HG03175 (cell line): Measurements from ENCODE around the gene GBF1.
A peak's percentile ranks its signal among the peaks of the same experiment; 100 is the strongest.
"Not testable (repeated sequence)": the region's sequence is repeated elsewhere in the genome, so short reads cannot be mapped to it uniquely, and the experiment has no call there.

Source experiments
- ATAC-seq: cut with Tn5 transposase; IDR thresholded peaks from one replicate; pipeline ENCODE4 v1.9.1; 2021; ENCODE audit warnings: mild to moderate bottlenecking, moderate library complexity; ENCODE audit not compliant: unreplicated experiment

The GBF1 gene

DNA sequence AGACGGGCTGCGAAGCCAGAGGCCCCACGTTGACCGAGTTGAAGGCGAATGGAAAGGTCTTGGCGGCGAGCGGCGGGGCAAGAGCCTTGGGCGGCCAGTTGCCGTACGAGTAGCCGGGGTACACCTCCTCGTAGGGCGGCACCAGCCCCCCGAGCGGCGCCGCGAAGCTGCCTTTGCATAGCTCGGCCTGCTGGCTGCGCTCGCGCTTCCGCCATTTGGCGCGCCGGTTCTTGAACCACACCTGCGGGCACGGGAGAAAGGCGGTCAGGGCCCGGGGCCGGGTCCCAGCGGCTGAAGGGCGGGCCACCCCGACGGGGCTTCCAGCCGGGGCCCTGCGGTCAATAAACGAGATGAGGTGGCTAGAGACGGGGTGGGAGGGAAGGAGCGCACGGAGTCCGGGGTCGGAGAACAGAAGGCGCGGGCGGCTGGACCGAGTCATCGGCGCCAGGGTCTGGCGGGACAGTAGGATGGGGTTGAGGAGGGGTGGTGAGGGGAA, 14.4 kb upstream of the GBF1 start:
- ATAC-seq: no peak

DNA sequence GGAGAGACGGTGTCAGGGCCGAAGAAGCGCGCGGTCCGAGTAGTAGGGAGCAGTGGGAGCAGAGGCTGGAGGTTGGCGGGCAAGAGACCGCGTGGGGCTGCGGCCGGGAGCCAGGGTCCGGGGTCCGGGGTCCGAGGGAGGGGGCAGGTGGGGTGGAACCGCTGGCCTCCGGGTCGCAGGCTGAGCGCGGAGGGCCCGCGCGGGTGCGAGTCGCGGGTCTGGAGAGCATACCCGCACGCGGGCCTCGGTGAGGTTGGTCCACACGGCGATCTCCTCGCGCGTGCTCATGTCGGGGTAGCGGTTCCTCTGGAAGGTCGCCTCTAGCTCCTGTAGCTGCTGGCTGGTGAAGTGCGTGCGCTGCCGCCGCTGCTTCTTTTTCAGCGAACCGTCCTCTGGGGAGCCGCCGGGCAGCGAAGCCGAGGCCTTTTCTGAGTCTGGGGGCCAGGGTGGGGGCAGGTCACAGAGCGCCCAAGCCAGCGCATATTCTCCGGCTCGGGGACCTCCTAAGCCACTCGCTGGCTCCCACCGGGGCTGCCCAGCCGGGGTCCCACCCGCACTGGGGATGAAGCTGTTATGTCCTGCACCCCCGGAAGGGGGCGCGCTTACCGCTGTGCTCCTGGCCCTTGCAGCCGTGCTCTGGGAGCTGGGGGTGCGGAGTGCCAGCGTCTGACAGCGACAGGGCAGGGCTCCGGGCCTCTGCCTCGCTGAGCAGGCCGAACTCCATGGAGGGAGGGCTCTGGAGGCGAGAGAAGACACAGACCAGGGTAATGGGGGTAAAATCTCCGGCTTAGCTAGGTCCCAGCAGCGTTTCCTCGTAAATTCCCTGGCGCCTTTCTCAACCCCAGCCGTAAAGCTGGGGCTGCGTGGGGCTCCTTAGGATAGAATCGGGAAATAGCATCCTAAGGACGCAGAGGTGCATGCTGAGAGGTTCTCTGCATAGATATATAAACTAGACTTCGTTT, 13.7 kb upstream of the GBF1 start:
- no peak for ATAC-seq

DNA sequence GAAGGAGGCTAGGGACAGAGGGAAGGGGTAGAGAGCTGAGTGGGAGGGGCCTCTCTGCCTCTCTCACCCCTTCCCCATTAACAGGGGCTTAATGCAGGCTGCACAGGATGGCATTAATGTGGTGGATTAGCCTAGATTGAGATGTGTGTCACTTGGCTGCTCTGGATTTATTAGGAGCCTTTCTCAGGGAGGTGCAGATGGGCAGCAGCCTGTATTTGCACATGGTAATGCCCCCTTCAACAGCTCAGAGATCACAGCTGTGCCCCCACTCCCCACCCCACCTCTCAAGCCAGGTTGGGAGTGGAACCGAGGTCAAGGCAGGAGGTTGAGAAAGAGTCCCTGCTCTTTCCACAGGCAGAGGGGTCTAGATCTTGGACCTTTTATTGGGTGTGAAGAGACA, 11.3 kb upstream of the GBF1 start:
- no peak for ATAC-seq

DNA sequence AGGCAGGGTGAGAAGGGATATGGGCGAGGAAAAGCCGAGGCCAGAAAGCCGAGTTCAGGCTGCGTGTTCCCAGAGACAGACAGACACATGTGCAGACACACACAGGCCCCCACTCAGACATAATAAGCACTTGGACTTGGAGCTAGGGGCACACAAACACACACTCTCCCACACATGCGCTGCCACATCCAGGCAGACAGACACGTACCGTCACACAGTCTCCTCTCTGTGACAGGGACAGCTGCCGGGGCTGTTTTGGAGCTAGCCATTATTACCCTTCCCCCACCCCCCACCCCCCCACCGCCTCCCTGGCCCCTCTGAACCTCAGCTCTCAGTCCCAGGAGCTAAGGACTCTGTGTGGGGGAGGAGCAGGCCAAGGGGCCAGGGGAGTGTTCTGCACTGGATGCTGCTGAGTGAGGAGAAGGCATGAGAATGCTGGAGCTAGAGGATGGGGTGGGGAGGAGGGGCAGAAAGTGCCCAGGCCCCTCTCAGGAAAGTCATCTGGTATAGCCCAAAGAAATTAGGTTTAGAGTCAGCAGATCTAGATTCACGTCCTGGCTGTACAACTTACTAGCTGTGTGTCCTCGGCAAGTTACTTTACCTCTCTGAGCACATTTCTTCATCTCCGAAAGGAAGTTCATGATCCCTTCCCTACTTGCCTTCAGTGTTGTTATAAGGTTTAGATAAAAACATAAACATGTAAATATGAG, 10.3 kb upstream of the GBF1 start:
- no peak for ATAC-seq

DNA sequence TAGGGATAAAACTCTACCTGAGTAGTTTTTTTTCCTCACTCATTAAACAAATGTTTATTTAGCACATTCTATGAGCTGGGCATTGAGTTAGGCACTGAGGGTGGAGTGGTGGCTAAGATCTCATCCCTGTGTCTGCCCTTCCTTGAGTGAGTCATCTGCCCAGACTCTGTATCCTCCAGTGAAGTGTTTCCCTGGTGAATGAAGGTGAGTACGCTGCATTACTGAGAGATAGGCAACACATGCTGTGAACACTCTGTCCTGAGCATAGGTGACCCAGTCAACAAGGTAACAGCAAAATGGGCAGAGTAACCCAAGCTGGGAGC, 9.8 kb upstream of the GBF1 start:
- no peak for ATAC-seq

DNA sequence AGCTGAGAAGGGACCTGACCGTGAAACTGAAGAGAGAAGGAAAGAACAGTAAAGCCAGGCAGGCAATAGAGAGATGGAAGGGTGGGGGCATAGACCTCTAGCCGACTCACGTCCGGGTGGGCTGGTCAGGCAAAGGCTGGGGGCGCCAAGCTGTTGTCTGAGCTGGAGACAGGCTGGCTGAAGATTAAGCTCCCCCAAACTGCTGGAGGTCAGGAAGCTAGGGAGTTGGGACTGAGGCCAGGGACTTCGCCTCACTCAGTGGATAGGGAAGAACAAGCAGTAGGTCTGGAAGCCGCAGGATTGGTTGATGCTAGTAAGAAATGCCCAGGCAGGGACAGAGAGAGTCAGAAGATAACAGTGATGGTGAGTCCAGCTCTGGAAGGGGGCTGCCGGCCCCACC, 9.3 kb upstream of the GBF1 start:
- ATAC-seq: no peak

DNA sequence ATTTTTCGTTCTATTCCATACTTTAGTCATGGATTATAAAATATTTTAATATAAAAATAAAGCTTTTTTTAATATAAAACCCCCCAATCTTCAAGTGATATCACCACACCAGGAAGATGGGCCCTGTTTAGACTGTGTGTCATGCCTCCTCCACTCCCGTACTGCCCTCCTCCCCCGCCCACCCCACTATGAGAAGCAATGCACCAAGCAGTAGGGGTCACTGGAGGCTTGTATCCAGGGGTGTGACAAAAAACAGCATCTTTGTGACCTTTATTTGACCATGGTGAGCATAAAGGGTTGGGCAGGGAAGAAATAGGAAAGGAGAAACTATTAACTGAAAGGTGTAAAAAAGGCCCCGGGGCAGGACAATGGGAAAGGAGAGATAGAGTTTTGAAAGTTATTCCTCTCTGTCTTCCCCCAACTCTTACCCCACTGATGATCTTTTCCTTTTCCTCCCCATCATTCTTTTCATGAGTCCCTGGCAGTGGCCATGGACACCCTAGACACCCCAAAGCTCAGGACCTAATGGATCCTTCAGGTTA, 7.5 kb upstream of the GBF1 start:
- no peak for ATAC-seq

DNA sequence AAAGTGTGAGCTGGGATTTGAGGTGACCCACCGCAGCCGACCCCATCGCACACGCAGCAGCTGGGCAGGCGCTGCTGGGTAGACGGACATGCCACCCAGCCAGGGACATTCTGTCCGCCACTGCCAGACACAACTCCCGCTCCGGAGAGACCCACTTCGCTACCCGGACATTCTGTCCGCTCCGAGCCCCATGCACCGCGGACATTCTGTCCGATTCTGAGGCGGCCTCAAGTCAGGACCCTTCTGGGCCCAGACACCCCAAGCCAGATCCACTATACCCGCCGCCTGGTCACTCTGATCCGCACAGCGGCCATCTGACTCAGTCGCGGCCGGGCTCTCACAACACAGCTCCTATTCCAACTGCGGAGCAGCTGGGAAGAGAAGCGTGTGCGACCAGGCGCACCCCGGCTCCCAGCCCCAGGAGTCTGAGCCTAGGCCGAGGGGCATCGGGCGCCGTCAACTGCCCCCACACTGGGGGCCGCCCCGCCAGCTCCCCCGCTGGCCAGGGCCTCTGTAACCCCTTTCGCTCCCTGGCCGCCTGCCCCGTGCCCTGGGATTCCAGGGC, 4.8 kb upstream of the GBF1 start:
- ATAC-seq: no peak

DNA sequence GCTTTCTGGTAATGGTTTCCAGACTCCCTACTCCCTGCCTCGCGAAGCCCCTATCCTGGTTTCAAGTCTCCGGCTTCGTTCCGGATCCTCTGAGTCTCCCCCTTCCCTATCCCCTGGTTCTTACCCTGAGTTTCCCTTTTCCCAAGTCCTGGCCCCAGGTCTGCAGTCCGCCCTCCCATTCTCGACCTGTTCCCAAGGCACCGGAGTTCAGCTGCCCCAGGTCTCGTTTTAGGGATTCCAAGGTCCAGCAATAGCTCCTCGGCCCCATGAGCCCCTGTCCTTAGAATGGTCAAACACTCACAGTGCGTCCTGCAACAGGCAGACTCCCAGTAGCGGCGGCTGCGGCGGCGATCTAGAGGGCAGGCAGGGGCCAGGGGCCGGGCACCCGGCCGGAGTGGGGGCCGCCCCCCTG, 4.3 kb upstream of the GBF1 start:
- no peak for ATAC-seq

DNA sequence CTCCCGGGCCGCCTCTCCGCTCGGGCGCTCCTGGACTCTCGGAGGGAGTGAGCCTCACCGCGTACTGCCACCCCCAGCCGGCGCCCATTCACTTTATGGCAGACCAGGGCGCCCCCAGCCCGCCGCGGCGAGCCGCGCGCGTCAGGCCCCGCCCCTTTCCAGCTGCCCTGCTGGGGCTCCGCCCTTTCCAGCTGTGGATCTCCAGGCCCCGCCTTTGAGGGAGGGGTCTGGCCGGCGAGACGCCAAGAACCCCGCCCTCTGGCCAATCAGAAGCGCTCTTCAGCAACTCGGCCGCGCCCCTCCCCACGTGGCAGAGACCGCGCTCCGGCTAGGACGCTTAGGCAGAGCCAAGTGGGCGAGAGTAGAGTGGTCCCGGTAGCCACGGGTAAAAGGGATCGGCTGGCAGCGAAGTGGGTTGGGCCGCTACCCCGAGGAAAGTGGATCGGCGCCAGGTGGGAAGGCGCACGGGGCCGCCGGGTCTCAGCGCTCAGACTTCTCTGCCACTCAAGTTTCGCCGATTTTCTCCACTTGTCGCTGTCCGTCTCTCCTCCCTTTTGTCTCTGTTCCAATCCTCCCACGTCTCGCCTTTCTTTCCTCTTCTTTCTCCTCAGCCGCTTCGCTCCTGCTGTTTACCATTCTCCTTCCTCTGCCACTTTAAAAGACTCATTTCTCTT, 3.8 kb upstream of the GBF1 start, which contains the start of gene PITX3:
Gene PITX3 (minus strand): TSS at position 69 of the 674 bp plus-strand sequence. CDS start 9,432 bp downstream, outside the sequence.
- peak; percentile 37 for ATAC-seq

DNA sequence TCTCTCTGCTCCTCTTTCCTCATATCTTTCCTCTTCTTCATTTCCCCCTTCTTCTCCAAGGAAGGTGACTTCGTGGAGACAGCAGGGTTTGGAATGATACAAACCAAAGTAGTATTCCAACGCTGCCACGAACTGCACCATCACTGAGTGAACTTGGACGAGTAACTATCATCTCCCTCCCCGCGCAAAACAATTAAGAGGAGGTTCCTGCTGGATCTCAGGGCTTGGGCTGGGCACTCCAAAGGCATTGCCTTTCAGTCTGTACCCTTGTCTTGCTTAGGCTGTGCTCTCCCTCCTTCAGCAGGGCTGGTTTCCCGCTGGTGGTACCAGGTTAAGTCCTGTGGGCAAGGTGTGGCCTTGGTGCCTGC, 3.2 kb upstream of the GBF1 start:
- ATAC-seq: no peak

DNA sequence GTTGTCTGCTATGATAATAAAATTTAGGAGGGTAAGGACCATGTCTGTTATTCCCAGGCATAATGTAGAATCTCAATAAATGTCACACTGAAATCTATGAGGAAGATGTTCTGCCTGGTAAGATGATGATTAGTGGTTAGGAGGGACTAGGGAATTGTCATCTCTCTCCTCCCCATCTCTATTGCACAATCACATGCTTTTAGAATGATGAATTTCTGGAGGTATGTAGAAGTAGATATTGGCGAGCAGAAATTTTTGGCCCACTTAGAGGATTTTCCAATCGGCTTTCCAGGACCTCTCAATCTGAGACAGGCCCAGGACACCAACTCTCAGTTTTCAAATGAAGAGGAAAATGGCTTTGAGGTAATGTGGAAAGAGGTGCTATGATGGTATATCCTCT, 2.0 kb upstream of the GBF1 start:
- ATAC-seq: no peak

DNA sequence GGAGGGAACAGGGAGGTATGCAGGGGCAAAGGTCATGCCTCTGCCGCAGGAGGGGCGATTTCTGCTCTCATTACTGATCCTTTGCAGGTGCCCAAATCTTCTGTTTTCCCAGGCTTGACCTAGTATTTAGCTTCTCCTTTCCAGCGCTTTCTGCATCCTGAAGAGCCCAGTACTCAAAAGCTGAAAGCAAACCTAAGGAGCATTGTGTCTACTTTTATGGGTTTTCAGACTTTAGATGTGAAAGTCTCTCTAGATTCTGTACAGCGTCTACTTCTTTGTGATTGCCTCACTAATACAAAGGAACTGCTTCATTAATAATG, 560 bp downstream of the GBF1 start:
- ATAC-seq: no peak

DNA sequence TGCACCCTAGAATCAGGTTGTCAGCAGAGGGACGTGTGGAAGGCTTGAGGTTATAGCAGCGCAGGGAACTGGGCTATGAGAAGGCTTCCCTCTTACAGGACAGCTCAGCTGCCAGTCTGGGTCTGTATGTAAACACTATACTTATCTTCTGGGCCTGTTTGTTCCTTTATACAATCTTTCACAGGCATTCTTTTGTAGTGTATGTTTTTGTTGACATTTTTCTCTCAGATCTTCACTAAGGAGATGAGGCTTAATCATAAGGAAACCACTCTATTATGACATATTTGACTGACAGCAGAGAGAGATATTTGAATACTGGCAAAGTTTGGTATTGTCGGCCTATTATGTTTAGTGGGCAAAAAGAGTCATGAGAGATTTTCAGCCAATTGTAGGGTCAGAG, 929 bp downstream of the GBF1 start:
- no peak for ATAC-seq

DNA sequence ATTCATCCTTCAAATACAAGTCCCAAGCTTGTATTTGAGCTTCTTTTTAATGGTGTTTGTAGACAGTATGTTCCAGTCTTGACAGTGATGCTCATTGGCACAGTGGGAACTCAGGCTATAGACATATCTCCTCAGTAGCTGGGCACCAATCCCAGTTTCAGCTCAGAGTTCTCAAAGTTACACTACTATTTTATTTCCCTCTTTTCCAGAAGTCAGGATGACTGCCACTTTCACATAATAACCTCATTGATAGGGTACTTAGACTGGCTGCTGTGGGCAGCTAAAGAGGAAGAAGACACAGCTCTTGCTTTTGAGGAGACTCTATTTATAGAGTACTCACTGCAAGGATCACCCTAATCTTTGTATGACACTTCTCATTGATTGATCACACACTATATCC, 2.4 kb downstream of the GBF1 start:
- no peak for ATAC-seq

DNA sequence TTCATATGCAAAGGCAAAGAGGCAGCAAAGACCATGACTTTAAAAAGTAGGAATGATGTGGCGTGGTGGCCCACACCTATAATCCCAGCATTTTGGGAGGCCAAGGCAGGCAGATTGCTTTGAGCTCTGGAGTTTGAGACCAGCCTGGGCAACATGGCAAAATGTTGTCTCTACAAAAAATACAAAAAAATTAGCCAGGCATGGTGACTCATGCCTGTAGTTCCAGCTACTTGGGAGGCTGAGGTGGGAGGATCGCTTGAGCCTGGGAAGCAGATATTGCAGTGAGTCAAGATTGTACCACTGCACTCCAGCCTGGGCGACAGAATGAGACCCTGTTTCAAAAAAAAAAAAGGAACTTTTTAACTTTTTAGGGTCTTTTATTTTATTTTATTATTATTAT, 7.2 kb downstream of the GBF1 start:
- not testable (repeated sequence) for ATAC-seq

DNA sequence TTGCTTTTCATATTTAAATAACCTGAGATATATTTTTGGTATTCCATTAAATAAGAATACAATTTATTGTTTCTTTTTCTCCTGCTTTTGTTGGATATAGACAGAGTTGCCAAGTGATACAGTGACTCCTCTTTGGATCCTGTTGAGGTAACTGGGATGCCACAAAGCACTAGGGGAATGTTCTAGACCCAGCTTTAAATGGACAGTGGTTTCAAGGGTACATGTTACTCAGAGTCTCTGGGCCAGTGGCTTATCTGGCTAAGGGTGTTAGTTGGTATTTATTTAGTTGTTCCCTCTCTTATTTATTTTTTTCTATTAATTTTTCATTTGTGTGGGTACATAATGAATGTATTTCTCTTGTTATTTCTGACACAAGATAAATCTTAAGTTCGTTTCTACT, 9.1 kb downstream of the GBF1 start:
- no peak for ATAC-seq

DNA sequence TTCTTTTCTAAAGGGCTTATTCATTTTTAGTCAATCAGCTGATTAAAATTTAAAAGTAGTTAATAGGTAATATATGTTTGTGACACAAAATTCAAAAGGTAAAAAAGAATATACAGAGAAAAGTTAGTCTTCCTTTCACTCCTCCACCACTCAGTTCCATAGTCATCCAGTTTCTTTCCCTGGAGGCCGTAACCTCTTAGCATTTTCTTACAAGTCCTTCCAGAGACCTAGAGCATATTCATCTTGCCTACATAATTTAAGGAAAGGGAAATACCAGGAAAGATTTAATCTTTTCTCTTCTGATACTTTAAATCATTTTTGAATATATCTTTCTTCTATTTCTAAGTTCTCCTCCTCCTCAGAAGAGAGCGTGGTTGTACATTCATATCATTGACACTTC, 10.1 kb downstream of the GBF1 start:
- no peak for ATAC-seq

DNA sequence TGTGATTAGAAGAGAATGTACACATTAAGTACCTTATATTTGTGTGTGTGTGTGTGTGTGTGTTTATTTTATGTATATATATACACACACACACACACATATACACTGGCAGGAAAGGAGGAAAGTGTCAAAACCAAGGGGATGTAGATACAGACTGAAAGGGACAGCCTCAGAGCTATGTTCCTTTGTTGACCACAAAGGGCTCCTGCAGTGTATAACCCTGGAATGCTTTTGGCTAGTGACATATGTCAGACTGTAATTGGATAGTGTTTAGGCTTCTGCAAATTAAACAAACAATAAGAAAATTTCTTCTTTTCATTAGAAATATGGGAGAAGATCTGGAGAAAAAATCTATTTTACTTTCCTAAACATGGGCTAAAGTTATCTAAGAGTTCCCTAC, 15.9 kb downstream of the GBF1 start:
- no peak for ATAC-seq

DNA sequence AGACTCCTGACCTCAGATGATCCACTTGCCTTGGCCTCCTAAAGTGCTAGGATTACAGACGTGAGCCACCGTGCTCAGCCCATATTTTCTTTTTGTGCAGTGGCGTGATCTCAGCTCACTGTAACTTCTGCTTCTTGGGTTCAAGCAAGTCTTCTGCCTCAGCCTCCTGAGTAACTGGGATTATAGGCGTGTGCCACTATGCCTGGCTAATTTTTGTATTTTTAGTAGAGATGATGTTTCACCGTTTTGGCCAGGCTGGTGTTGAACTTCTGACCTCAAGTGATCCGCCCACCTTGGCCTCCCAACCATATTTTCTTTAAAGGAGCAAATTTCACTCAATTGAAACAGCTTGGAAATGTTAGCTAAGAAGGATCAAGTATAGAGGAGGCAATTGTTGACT, 16.5 kb downstream of the GBF1 start:
- ATAC-seq: no peak

DNA sequence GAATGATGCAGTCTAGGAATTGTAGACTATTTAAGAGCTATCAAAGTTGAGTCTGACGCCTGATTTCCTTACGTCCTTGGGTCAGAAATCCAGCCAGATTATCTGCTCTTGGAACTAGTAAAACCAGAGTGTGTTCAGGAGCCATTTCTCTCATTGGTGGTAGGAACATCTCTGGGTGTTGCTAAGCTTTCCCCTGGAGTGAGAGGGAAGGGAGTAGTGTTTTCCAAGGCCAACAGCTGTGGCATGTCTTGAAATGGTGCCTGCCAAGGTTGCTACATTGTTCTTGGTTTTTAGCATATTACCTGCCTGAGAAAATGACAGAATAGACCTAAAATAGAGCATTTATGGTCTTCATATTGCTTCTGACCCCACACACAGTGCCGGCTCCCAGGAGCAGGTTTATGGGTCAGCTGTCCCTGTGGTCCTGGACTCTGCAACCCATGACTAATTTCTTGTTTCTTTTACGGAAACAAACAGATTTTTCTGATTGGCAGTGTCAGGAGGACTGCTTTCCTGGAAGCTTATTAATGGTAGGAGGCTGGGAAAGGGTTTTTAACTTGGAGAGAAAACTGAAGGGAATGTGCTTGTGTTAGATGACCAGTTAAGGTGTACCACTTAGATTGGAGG, 17.5 kb downstream of the GBF1 start:
- ATAC-seq: no peak
